A673 (cell line): ENCODE results near the gene PPCS.

Experiments
- CTCF ChIP-seq: fragments of 300-800, 200-600 bp; sonication (generic); conservative IDR thresholded peaks from 2 replicates; pipeline ENCODE4 v1.5.1; 2017; ENCODE audit warnings: low read depth, mild to moderate bottlenecking, antibody characterized with exemption, low read length, moderate library complexity, mixed read lengths
- EZH2 ChIP-seq: fragments of 200-600 bp; sonication (generic); IDR thresholded peaks from 2 replicates; pipeline ENCODE4 v1.6.1; 2017; ENCODE audit warnings: borderline replicate concordance, low read depth, mild to moderate bottlenecking, mixed read lengths, antibody characterized with exemption, low read length; ENCODE audit not compliant: poor library complexity, severe bottlenecking

DNA sequence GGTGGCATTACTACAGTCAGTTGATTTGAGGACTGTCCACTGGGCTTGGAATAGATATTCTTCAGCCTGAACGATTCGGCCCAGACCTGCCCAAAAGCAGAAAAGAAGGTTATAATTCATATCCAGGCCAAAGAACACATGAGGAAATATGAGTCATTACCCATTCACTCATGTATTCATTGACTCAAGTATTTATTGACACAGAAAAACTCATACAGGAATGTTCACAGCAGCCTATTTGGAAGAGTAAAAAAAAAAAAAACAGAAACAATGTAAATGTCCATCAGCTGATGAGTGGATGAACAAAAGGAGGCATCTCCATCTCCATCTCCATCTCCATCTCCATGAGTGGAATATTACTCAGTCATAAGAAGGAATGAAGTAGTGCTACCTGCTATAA is 16.4 kb upstream of the PPCS start:
- no peak for TF ChIP-seq CTCF
- no peak for TF ChIP-seq EZH2
